WTC11 (cell line): ENCODE data around the gene SLC5A3. TPM values are rescaled to one million over a fixed set of nuclear protein-coding genes. Genes with fewer than 3 reads are reported as not detected.

ENCODE experiments used
- ATAC-seq: fragments of 200-7000 bp; cut with Tn5 transposase; 2 replicates; pipeline ENCODE4 v1.10.0; 2021; ENCODE audit warnings: mild to moderate bottlenecking, moderate library complexity
- CTCF ChIA-PET: fragments of 300-600 bp; sonication (Branson Sonifier 250); formaldehyde crosslinking; loops from one replicate; lab custom pipeline; 2021; ENCODE audit warnings: antibody characterized with exemption; lab: Charles Lee
- POLR2A ChIA-PET: fragments of 350-600 bp; sonication (Branson Sonifier 250); formaldehyde crosslinking; loops from one replicate; lab custom pipeline; 2021; ENCODE audit warnings: antibody characterized with exemption; lab: Charles Lee
- DNase-seq: peaks from one replicate; pipeline ENCODE4 v3.0.0; 2021; ENCODE audit warnings: low spot score
- H3K27ac Mint-ChIP-seq: 2 replicates; pipeline ENCODE4 v1.8.0; 2021; ENCODE audit warnings: mixed read lengths
- H3K27me3 Mint-ChIP-seq: 2 replicates; pipeline ENCODE4 v1.8.0; 2021; ENCODE audit warnings: low read depth, mild to moderate bottlenecking, moderate library complexity, mixed read lengths
- H3K36me3 Mint-ChIP-seq: 2 replicates; pipeline ENCODE4 v1.8.0; 2021; ENCODE audit warnings: mixed read lengths
- H3K4me1 Mint-ChIP-seq: 2 replicates; pipeline ENCODE4 v1.8.0; 2022; ENCODE audit warnings: mixed read lengths
- H3K4me3 Mint-ChIP-seq: 2 replicates; pipeline ENCODE4 v1.8.0; 2021; ENCODE audit warnings: mild to moderate bottlenecking, moderate library complexity, mixed read lengths
- H3K9me3 Mint-ChIP-seq: 2 replicates; pipeline ENCODE4 v1.8.0; 2021; ENCODE audit warnings: mixed read lengths
- AFF4 ChIP-seq: sonication (generic); formaldehyde crosslinking; IDR thresholded peaks from 2 replicates; pipeline ENCODE4 v1.8.1; 2023; ENCODE audit warnings: mild to moderate bottlenecking, missing genetic modification reagents, borderline replicate concordance
- E2F1 ChIP-seq: sonication (generic); formaldehyde crosslinking; IDR thresholded peaks from 2 replicates; pipeline ENCODE4 v1.8.0; 2022; ENCODE audit warnings: mild to moderate bottlenecking, missing genetic modification reagents
- ETV6 ChIP-seq: sonication (generic); formaldehyde crosslinking; IDR thresholded peaks from 2 replicates; pipeline ENCODE4 v1.8.1; 2022; ENCODE audit warnings: mild to moderate bottlenecking, missing genetic modification reagents
- FOXP1 ChIP-seq: sonication (generic); formaldehyde crosslinking; IDR thresholded peaks from 2 replicates; pipeline ENCODE4 v1.8.0; 2022; ENCODE audit warnings: missing genetic modification reagents, mild to moderate bottlenecking, moderate library complexity, borderline replicate concordance
- GABPB1 ChIP-seq: sonication (generic); formaldehyde crosslinking; IDR thresholded peaks from 2 replicates; pipeline ENCODE4 v1.8.1; 2023; ENCODE audit warnings: mild to moderate bottlenecking, missing genetic modification reagents
- NFE2L1 ChIP-seq: sonication (generic); formaldehyde crosslinking; IDR thresholded peaks from 2 replicates; pipeline ENCODE4 v1.8.1; 2023; ENCODE audit warnings: missing genetic modification reagents
- PRDM15 ChIP-seq: sonication (generic); formaldehyde crosslinking; IDR thresholded peaks from 2 replicates; pipeline ENCODE4 v1.8.0; 2022; ENCODE audit warnings: missing genetic modification reagents
- PREB ChIP-seq: sonication (generic); formaldehyde crosslinking; IDR thresholded peaks from 2 replicates; pipeline ENCODE4 v1.8.1; 2022; ENCODE audit warnings: mild to moderate bottlenecking, missing genetic modification reagents, moderate library complexity, borderline replicate concordance
- SP1 ChIP-seq: sonication (generic); formaldehyde crosslinking; conservative IDR thresholded peaks from 2 replicates; pipeline ENCODE4 v1.8.1; 2022; ENCODE audit warnings: missing genetic modification reagents
- TCF7 ChIP-seq: sonication (generic); formaldehyde crosslinking; IDR thresholded peaks from 2 replicates; pipeline ENCODE4 v1.8.0; 2022; ENCODE audit warnings: mild to moderate bottlenecking, low read depth, missing genetic modification reagents, moderate library complexity
- USF1 ChIP-seq: sonication (generic); formaldehyde crosslinking; IDR thresholded peaks from 2 replicates; pipeline ENCODE4 v1.8.0; 2022; ENCODE audit warnings: mild to moderate bottlenecking, missing genetic modification reagents
- ZNF263 ChIP-seq: sonication (generic); formaldehyde crosslinking; IDR thresholded peaks from 2 replicates; pipeline ENCODE4 v1.8.1; 2022; ENCODE audit warnings: low read depth, mild to moderate bottlenecking, moderate library complexity, missing genetic modification reagents
- ZNF416 ChIP-seq: fragments of 250-450 bp; sonication (Bioruptor Pico); IDR thresholded peaks from 2 replicates; pipeline ENCODE4 v1.9.0; 2021; ENCODE audit warnings: mild to moderate bottlenecking, inconsistent platforms
- ZNF671 ChIP-seq: fragments of 250-450 bp; sonication (Bioruptor Pico); IDR thresholded peaks from 2 replicates; pipeline ENCODE4 v1.8.0; 2021; ENCODE audit warnings: mild to moderate bottlenecking
- total RNA-seq: library from RNA; stranded (reverse); gene quantifications from 3 replicates; pipeline ENCODE4 v1.2.3, GENCODE V29; 2021
- TF ChIP-seq, protein P1 (sequence below): fragments of 250-450 bp; sonication (Bioruptor Pico); IDR thresholded peaks from 2 replicates; pipeline ENCODE4 v1.9.0; 2021; ENCODE audit warnings: mild to moderate bottlenecking
- TF ChIP-seq, protein P2 (sequence below): sonication (generic); formaldehyde crosslinking; IDR thresholded peaks from 2 replicates; pipeline ENCODE4 v1.8.1; 2023; ENCODE audit warnings: mild to moderate bottlenecking, missing genetic modification reagents
- TF ChIP-seq, protein P3 (sequence below): sonication (generic); formaldehyde crosslinking; IDR thresholded peaks from 2 replicates; pipeline ENCODE4 v1.8.0; 2023; ENCODE audit warnings: mild to moderate bottlenecking, missing genetic modification reagents
- TF ChIP-seq, protein P4 (sequence below): sonication (generic); formaldehyde crosslinking; IDR thresholded peaks from 2 replicates; pipeline ENCODE4 v1.8.1; 2022; ENCODE audit warnings: low read depth, mild to moderate bottlenecking, moderate library complexity, missing genetic modification reagents, borderline replicate concordance
- TF ChIP-seq, protein P5 (sequence below): sonication (generic); formaldehyde crosslinking; IDR thresholded peaks from 2 replicates; pipeline ENCODE4 v1.8.1; 2023; ENCODE audit warnings: mild to moderate bottlenecking, missing genetic modification reagents

The SLC5A3 gene
- total RNA-seq, 1 experiment from 2014 or later: 14.8 TPM

DNA sequence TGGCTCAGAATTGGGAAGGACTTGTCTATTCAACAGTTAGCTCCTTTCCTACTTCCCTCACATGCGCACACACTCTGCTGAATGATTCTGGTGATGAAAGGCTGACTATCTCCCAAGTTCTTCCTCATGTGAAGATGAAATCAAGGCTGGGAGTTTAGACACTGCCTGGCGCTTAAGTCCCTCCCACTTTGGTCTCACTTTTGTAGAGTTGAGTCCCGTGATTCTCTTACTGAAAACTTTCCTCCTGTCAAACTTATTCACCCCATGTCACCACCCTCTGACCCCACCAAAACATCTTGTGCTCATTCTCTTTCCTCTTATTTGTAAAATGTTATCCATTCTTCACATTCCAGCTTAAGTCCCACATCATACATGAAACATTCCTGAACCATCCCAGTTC, 8.4 kb upstream of the SLC5A3 start:
- peaks cover 2% of the 10 kb centered on the region; the same call in 1 of the 2 replicates for H3K27me3 Mint-ChIP-seq
- no peak for DNase-seq
- no peak overlapping the region for H3K27ac Mint-ChIP-seq
- CTCF ChIA-PET: no interaction called here
- H3K4me1 Mint-ChIP-seq: no peaks in the 10 kb centered on the region
- H3K4me3 Mint-ChIP-seq: no peak overlapping the region
- POLR2A ChIA-PET: no interaction called here
- H3K36me3 Mint-ChIP-seq: no peaks in the 10 kb centered on the region
- peaks cover 9% of the 10 kb centered on the region for H3K9me3 Mint-ChIP-seq
- no peak for ATAC-seq
- no peak for TF ChIP-seq TCF7 (CRISPR knock-in tag)
- TF ChIP-seq, protein P1, sequence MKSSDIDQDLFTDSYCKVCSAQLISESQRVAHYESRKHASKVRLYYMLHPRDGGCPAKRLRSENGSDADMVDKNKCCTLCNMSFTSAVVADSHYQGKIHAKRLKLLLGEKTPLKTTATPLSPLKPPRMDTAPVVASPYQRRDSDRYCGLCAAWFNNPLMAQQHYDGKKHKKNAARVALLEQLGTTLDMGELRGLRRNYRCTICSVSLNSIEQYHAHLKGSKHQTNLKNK (CRISPR knock-in tag): no peak
- TF ChIP-seq ZNF263 (CRISPR knock-in tag): no peak
- no peak for TF ChIP-seq NFE2L1 (CRISPR knock-in tag)
- TF ChIP-seq USF1 (CRISPR knock-in tag): no peak
- TF ChIP-seq, protein P2, sequence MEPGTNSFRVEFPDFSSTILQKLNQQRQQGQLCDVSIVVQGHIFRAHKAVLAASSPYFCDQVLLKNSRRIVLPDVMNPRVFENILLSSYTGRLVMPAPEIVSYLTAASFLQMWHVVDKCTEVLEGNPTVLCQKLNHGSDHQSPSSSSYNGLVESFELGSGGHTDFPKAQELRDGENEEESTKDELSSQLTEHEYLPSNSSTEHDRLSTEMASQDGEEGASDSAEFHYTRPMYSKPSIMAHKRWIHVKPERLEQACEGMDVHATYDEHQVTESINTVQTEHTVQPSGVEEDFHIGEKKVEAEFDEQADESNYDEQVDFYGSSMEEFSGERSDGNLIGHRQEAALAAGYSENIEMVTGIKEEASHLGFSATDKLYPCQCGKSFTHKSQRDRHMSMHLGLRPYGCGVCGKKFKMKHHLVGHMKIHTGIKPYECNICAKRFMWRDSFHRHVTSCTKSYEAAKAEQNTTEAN (CRISPR knock-in tag): no peak
- no peak for TF ChIP-seq PREB (CRISPR knock-in tag)
- TF ChIP-seq, protein P3, sequence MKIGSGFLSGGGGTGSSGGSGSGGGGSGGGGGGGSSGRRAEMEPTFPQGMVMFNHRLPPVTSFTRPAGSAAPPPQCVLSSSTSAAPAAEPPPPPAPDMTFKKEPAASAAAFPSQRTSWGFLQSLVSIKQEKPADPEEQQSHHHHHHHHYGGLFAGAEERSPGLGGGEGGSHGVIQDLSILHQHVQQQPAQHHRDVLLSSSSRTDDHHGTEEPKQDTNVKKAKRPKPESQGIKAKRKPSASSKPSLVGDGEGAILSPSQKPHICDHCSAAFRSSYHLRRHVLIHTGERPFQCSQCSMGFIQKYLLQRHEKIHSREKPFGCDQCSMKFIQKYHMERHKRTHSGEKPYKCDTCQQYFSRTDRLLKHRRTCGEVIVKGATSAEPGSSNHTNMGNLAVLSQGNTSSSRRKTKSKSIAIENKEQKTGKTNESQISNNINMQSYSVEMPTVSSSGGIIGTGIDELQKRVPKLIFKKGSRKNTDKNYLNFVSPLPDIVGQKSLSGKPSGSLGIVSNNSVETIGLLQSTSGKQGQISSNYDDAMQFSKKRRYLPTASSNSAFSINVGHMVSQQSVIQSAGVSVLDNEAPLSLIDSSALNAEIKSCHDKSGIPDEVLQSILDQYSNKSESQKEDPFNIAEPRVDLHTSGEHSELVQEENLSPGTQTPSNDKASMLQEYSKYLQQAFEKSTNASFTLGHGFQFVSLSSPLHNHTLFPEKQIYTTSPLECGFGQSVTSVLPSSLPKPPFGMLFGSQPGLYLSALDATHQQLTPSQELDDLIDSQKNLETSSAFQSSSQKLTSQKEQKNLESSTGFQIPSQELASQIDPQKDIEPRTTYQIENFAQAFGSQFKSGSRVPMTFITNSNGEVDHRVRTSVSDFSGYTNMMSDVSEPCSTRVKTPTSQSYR (CRISPR knock-in tag): no peak
- no peak for TF ChIP-seq E2F1
- no peak for TF ChIP-seq SP1 (CRISPR knock-in tag)
- no peak for TF ChIP-seq GABPB1 (CRISPR knock-in tag)
- TF ChIP-seq, protein P4, sequence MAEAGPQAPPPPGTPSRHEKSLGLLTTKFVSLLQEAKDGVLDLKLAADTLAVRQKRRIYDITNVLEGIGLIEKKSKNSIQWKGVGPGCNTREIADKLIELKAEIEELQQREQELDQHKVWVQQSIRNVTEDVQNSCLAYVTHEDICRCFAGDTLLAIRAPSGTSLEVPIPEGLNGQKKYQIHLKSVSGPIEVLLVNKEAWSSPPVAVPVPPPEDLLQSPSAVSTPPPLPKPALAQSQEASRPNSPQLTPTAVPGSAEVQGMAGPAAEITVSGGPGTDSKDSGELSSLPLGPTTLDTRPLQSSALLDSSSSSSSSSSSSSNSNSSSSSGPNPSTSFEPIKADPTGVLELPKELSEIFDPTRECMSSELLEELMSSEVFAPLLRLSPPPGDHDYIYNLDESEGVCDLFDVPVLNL (CRISPR knock-in tag): no peak
- TF ChIP-seq, protein P5, sequence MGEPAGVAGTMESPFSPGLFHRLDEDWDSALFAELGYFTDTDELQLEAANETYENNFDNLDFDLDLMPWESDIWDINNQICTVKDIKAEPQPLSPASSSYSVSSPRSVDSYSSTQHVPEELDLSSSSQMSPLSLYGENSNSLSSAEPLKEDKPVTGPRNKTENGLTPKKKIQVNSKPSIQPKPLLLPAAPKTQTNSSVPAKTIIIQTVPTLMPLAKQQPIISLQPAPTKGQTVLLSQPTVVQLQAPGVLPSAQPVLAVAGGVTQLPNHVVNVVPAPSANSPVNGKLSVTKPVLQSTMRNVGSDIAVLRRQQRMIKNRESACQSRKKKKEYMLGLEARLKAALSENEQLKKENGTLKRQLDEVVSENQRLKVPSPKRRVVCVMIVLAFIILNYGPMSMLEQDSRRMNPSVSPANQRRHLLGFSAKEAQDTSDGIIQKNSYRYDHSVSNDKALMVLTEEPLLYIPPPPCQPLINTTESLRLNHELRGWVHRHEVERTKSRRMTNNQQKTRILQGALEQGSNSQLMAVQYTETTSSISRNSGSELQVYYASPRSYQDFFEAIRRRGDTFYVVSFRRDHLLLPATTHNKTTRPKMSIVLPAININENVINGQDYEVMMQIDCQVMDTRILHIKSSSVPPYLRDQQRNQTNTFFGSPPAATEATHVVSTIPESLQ (CRISPR knock-in tag): no peak
- no peak for TF ChIP-seq ZNF416 (CRISPR knock-in tag)
- no peak for TF ChIP-seq AFF4 (CRISPR knock-in tag)
- TF ChIP-seq PRDM15 (CRISPR knock-in tag): no peak
- no peak for TF ChIP-seq ETV6 (CRISPR knock-in tag)
- TF ChIP-seq ZNF671 (CRISPR knock-in tag): no peak
- no peak for TF ChIP-seq FOXP1 (CRISPR knock-in tag)
